Endometrium (tissue), 2 donors: ENCODE results near the gene KIAA0753.

ENCODE experiments used
- FAIRE-seq: peaks from 2 replicates; lab custom pipeline; 2012; peaks lifted over from hg19 to GRCh38; lab: Jason Lieb, UNC
- donor health status: control.
- donor health status: control.

Gene KIAA0753

GRCh38 chr17:6641247-6641863 lies 844 bp upstream of the KIAA0753 start:
- no peak for FAIRE-seq

- FAIRE-seq = no peak
Observed at GRCh38 chr17:6639586-6640535, 650 bp downstream of the KIAA0753 start.

GRCh38 chr17:6639014-6639585 lies 1.4 kb downstream of the KIAA0753 start:
- FAIRE-seq = no peak

- FAIRE-seq = no peak
Observed at GRCh38 chr17:6638046-6638908, 2.2 kb downstream of the KIAA0753 start.

GRCh38 chr17:6637458-6637840 lies 3.1 kb downstream of the KIAA0753 start:
- no peak for FAIRE-seq

- no peak for FAIRE-seq
Observed at GRCh38 chr17:6636616-6637457, 3.7 kb downstream of the KIAA0753 start.

GRCh38 chr17:6636105-6636504 lies 4.4 kb downstream of the KIAA0753 start:
- no peak for FAIRE-seq

- FAIRE-seq = no peak
Observed at GRCh38 chr17:6633263-6633662, 7.2 kb downstream of the KIAA0753 start.

- FAIRE-seq = no peak
Observed at GRCh38 chr17:6632530-6632929, 8.0 kb downstream of the KIAA0753 start.

- no peak for FAIRE-seq
Observed at GRCh38 chr17:6630390-6630789, 10.1 kb downstream of the KIAA0753 start.

GRCh38 chr17:6627019-6627418 lies 13.5 kb downstream of the KIAA0753 start:
- no peak for FAIRE-seq

GRCh38 chr17:6626616-6627015 lies 13.9 kb downstream of the KIAA0753 start:
- FAIRE-seq = no peak

- FAIRE-seq = no peak
Observed at GRCh38 chr17:6623941-6624340, 16.6 kb downstream of the KIAA0753 start.

- FAIRE-seq = no peak
Observed at GRCh38 chr17:6611231-6611630, 29.3 kb downstream of the KIAA0753 start.

- FAIRE-seq = no peak
Observed at GRCh38 chr17:6610011-6610410, 30.5 kb downstream of the KIAA0753 start.

- no peak for FAIRE-seq
Observed at GRCh38 chr17:6608321-6608720, 32.2 kb downstream of the KIAA0753 start.

GRCh38 chr17:6605142-6605541 lies 35.4 kb downstream of the KIAA0753 start:
- FAIRE-seq = no peak

GRCh38 chr17:6603744-6604325 lies 36.7 kb downstream of the KIAA0753 start:
- no peak for FAIRE-seq

- no peak for FAIRE-seq
Observed at GRCh38 chr17:6602141-6602540, 38.4 kb downstream of the KIAA0753 start.

- no peak for FAIRE-seq
Observed at GRCh38 chr17:6599364-6599763, 41.1 kb downstream of the KIAA0753 start.

- no peak for FAIRE-seq
Observed at GRCh38 chr17:6597727-6598126, 42.8 kb downstream of the KIAA0753 start.
